ENCODE measurements around the gene ABCC11. TPM values are rescaled to one million over a fixed set of nuclear protein-coding genes. Genes with fewer than 3 reads are reported as not detected.
"Not testable (repeated sequence)": the region's sequence is repeated elsewhere in the genome, so short reads cannot be mapped to it uniquely, and the experiment has no call there.

The ABCC11 gene
- polyA plus RNA-seq, 5 donors, result 0.17 to 0.30 (median 0.23) TPM

DNA sequence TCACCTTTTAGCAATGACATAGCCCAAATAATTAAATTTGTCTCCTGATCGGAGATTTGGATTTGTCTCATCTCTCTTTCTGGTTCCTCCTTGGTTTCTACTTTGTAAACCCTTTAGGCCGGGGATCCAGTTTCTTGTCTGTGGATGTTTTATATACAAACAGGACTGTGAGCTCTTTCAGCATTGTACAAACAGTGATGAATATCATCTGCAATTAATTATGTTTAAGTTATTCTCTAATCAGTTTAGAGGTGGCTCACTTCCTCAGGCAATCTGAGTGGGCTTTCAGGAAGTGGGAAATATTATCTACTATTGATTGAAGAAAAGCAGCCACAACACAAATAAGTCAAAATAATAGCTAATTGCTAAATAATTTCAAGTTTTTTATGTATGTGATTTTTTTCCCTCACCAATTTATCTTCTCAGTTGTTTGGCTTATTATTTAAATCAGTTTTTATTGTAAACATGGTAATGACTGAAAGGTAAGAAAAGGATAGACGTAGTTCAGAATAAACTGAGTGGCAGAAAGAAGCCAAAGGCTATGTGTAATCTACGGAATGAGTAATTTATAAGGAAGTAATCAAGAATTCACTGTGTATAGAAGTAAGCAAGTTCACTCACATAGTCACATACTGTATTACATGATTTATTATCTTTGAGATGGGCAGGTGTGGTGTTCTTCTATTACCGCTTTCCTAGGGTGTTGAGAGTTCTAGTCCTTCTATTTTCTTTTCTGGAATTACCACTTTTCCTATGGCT is 3.4 kb upstream of the ABCC11 start:
- DNase-seq, result no peak

DNA sequence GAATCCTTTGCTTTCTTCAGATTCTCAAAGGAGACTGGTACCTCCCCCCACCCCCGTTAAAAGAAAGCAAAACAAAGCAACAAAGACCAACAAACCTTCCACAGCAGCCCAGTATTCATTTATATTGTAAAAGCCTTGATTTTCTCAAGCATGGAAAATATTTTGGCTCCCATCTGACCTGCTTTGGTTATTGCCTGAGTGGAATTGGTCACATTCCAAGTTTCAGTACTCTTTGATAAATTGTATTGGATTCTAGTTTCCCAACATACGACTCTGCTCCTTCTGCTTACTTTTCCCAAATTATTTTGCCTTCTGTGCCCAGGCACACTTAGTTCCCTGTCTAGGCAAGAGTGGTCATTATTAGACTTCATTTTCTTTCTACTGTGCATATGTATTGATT is 1.3 kb downstream of the ABCC11 start:
- DNase-seq, result no peak

DNA sequence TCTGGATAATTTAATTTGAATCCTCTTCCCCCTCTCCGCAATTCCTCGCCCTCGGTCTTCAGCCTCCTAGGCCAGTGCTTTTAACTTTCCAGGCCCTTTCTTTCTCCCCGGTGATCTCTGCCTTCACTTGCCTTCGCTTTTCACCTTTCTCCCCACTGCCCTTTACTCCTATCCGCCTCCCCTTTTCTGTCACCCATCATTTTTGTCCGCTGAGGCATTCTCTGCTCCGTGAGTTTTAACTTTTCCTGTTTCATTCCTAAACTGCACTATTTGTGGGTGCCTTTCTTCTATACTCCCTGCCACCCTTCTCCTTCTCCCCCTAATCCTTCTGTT is 2.5 kb downstream of the ABCC11 start:
- no peak for DNase-seq

DNA sequence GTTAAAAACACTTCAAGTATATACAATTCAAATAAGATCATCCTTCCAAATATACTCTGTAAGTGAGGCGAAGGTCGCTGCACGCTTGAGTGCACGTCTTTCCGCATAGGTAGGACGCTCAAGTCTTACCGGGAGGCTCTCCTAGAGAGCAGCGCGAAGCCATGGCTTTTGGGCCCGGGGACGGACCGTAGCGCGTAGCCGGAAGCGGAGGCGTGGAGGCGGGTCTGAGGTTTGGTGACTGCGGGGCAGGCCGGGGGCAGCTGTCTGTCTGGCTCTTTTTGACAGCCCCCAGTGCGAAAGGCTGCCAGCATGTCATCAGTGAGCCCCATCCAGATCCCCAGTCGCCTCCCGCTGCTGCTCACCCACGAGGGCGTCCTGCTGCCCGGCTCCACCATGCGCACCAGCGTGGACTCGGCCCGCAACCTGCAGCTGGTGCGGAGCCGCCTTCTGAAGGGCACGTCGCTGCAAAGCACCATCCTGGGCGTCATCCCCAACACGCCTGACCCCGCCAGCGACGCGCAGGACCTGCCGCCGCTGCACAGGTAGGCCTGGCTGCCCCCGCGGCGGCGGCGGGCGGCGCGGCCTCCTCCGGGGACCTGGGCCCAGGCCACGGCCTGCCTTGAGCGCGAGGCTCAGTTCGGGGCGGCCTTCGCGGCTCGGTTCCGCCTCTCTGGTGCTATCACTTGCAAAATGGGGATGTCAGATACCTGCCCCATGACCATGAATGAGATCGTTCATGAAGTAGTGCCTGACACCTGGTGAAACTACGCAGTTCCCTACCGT is 3.1 kb downstream of the ABCC11 start, which contains the start of gene LONP2:
TSS of gene LONP2 (plus strand) at position 221 of the 783 bp plus-strand sequence. CDS start at position 310, 89 bp downstream.
- peak; percentile 86 to 87 for DNase-seq

DNA sequence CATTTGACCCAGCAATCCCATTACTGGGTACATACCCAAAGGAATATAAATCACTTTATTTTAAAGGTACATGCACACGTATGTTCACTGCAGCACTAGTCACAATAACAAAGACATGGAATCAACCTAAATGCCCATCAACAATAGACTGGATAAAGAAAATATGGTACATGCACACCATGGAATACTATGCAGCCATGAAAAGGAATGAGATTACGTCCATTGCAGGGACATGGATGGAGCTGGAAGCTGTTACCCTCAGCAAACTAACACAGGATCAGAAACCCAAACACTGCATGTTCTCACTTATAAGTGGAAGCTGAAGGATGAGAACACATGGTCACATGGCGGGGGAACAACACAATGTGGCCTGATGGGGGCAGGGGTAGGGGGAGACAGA is 7.2 kb downstream of the ABCC11 start:
- not testable (repeated sequence) for DNase-seq

DNA sequence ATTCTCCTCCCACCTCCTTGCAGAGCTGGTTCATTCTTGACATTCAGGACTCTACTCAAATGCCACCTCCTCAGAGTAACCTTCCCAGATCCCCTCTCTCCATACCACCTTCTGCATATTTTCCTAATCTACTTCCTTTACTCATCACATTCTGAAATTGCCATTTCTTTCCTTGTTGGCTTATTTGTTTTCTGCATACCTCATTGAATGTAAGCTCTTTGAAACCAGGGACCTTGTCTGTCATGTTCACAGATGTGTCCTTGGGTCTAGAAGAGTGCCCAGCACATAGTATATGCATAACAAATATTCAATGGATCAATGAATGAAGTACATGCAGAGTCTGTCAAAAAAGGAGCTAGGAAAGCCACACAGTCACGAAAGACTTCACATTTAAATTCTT is 11.1 kb downstream of the ABCC11 start:
- DNase-seq, result no peak

DNA sequence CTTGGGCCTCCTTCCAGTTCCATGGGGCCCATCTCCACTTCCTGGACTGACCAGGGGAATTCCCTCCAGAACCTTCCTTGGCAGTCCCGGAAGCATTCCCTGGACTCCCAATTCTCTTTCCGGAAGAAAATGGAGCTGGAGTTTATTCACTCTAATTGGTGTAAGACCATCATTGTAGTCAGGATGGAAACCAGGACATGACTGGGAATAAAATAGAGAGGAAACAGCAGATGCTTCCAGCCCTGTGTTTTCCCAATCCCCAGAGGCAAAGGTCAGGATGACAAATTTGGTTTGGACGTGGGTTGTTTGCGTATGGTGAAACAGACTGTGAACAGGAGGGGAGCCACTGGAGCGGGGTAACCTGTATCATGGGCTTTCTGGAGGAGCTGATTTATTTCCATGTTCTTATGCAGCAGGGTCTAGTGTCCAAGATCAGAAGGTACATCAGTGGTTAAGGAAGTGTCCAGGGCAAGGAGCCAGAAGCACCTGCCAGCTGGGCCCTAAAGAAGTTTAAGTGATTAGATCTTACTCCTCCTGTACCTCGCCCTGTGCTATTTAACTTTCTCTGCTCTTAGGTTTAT is 11.7 kb downstream of the ABCC11 start:
- no peak for DNase-seq

DNA sequence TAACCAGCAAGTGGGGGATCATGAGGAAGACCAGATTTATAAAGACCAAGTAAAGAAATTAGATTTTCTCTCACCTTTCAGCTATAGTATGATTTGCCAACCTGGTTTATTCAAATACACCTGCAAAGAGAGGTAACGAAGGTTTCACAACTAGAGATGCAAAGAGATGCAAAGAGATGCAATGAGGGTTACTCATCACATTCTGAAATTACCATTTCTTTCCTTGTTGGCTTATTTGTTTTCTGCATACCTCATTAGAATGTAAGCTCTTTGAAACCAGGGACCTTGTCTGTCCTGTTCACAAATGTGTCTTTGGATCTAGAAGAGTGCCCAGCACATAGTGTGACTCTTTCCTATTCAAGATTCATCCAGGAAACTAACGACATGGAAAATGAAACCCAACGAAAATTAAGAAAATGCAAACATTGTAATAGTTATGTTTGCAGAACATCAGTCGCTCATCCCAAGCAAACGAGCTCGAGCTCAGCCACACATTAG is 12.2 kb downstream of the ABCC11 start:
- DNase-seq, result no peak

DNA sequence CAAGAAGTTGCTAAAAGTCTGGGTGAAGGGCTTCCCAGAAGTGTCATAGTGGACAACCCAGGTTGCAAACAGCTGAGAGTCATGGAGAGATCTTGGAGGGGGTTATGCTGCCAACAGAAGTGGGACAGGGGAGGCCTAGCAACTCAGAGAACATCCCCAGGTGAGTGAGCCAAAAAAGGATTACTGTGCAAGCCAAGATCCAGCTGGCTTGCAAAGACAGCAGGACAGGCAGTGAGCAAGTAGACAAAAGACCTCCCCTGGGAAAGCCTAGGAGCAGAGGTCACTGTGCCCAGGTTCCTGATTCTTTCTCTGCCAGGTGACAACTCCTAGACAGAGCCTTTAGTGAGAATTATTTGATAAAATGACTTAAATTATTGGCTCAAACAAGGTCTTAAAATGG is 12.7 kb downstream of the ABCC11 start:
- DNase-seq, result no peak

DNA sequence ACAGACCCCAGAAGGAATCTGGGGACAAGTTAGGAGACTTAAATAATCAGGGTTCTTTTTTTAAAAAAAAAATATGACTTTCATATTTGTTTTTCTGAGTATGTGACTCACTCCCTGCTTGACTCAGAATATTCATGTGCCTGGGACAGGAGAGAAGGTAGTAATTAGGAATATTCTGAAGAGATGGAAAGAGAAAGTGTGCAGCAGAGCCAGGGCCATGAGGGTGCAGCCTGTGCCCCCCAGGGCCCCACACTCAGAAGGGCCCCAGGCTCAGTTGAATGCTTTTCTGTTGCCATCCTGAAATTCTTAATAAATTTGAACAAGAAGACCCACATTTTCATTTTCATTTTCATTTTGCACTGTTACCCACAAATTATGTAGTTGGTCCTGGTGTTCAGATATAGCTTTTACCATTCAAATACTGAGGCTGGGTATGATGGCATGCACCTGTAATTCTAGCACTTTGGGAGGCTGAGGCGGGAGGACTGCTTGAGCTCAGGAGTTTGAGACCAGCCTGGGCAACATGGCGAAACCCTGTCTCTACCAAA is 14.8 kb downstream of the ABCC11 start:
- no peak for DNase-seq

DNA sequence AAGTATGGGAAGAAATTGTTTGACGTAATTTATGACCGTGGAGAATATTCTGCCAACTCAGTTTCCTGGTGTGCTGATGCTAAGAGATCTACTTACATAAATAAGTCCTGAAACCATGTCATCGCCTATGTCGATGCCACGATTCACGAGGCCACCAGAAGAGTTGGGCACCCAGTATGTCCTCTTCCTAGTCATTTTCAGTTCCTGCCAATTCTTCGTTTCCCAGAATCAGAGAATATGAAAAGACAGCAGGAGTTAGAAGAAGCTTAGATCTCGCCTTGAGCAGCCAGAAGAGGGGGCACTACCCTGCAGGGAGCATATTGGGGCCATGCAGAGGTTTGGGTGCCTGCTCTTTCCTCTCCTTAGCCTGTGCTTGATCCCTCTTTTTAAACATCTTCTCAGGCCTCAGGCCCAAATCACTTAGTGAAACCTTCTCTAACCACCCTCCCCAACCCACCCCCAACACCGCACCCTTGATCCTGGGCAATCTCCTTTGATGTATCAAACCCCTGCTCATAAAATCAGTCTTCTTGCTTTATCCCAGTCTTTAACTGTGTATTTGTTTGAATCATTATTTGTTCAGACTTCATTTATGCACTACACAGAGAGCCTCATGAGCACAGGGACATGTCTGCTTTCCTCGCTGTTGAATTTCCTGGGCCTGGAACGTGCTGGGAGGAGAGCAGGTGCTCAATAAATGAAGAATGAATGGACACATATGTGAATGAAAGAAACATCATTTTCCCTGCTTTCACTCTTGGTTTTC is 15.4 kb downstream of the ABCC11 start:
- no peak for DNase-seq

DNA sequence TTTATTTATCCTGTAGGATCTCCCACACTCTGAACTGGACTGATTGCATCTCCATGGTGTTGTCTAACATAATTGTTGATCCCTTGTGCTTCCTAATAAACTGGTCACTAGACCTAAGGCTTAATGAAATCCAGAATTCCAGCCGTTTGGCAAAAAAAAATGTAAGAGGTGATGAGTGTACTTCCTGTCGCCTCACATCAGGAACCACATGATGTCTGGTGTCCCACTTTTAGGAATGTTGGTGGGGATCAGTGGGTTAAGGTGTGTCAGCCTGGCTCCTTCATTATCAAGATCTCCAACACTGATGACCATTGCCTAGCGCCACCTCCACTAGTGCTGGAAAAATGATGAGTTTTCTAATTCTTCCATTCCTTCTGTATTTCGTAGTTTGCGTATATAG is 21.9 kb downstream of the ABCC11 start:
- no peak for DNase-seq

DNA sequence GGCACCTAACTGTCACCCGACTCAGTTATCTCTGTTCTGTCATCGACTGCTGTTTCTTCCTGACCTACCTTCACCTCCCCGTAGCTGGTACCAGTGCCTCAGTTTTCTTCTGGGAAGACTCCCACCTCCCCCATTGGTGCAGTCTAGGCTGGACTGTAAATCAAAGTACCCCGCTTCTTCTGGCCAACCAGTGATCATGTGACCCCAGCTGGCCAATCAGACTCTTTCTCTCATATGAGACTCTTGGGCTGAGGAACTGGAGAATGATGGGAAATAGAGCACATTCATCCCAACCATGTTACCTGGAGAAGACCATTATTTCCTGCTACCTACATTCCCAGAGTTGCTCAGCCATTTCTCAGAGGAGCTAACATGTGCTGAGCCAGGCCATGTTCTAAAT is 23.8 kb downstream of the ABCC11 start:
- DNase-seq, result no peak

DNA sequence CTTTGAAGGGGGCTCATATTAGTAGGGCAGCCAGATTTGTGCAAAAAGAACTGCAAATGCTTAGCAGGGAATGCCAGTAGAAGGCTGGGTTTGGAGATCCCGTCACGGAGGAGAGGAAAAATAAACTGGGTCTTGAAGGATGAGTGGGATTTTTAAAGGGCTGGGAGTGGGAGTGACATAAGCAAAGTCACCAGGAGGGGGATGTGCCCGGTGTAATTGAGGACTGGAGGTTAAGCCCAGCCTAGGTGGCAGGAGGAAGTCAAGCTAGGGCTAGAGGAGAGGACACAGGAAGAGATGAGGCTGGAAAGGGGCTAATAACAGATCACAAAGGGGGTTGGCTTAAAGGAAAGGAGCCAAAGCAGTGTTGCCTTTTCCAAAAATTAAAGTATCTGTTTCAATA is 26.4 kb downstream of the ABCC11 start:
- DNase-seq, result no peak

DNA sequence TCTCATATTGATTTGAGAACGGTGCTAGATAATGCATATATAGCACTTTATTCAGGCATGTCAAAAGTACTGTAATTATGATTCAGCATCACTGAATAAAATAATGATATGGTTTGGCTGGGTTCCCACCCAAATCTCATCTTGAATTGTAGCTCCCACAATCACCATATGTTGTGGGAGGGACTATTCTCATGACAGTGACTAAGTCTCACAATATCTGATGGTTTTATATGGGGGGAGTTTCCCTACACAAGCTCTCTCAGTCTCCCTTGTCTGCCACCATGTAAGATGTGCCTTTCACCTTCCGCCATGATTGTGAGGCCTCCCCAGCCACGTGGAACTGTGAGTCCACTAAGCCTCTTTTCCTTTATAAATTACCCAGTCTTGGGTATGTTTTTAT is 28.9 kb downstream of the ABCC11 start:
- DNase-seq, result no peak

DNA sequence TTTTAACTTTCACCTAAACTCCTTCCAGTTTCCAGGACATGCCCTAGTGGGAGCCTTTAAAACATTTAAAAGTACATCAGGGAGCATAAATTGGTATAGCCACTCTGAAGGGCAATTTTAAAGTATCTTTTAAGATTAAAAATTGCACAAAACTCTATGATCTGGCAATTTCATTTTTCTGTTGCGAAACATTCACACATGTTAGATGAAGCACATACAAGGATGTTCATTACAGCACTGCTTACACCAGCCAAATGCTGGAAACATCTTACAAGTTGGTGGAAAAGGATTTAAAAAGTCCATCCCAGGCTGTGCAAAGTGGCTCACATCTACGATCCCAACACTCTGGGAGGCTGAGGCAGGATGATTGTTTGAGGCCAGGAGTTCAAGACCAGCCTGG is 29.6 kb downstream of the ABCC11 start:
- no peak for DNase-seq

DNA sequence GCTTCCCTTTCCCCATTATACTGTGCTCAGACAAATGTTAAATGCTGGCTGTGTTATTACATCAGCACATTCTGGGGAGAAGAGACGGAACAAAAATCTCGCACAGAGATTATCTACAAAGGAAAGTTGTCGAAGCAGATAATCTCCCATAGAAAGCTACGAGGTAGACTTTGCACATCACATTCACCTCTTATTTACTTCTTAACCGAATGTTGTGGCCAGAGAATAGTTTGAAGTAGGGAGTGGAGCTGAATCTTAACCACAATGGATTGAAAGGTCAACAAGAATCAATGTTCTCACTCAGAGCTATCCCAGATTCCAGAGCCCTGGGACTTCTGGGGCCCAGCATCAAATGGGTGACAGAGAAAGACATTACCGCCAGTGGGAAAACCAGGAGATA is 31.6 kb downstream of the ABCC11 start:
- no peak for DNase-seq

DNA sequence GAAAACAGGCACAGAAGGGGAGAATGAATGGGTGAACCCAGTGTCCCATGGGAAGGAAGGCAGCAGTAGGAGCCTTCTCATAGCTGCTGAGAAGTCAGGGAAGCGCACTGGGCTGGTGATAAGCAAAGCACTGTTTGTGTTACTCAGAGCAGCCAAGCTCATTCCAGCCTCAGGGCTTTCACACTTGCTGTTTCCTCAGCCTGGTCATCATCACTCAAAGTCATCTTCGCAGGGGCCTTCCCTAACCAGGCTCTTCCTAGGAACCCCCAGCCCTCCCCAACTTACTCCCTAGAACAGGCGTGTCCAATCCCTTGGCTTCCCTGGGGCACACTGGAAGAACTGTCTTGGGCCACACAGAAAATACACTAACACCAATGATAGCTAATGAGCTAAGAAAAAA is 35.3 kb downstream of the ABCC11 start:
- DNase-seq, result no peak

DNA sequence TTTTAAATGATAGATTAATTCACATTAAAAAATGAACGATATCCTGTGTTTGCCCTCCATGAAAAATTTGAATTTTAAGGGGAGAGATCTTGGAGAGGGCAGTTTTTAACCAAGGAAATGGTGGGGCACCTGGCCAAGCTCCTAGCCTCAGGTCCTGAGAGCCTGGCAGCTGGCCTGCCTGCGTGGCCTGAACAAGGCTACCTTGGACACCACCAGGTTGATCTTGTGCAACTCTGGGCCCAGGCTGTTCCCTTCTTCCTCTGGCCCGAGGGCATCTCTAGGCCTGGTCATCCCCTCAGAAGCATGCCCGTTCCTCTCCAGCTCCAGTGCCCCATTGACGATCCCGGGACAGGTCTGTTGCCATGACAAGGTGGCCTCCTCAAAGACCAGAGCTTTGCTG is 36.6 kb downstream of the ABCC11 start:
- DNase-seq, result no peak

DNA sequence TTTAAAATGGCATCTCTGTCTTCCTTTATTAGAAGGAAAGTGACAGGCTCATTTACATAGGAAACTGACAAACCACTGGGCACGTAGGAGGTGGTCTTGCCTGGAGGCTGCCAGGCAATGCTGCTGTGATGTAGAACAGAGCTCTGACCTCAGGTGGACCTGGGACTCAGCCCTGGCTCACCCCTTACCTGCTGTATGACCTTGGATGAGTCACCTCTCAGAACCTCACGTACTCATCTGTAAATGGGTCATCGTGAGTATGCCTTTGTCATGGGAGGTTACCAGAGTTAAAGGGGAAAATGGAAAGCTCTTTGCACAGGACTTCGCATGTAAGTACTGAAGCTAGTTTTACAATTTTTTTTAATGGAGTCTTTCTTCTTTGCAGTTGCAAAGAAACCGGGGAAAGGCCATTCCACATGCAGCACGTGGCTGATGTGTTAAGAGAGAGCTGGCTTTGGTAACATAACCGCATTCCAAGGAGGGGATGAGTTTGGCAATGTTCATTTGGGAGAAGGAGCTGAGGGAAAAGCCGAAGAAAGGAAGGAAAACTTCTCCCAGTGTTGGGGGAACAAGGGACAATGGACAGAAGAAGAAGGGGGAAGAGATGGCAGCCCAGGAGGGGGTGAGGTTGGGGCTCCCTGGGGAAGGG is 40.6 kb downstream of the ABCC11 start:
- DNase-seq, result no peak

DNA sequence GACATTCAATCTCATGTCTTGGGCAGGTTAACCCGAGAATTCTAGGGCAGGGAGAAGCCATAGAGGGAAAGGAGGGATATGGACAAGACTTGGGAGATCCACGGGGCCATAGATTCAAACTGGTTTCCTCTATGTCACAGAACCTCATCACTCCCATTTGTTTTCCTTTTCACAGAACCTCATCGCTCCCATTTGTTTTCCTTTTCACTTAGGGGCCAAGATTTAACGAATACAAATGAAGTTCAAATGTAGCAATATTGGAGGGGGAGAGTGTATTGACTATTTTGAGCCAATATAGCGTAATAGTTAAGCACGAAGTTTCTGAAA is 42.6 kb downstream of the ABCC11 start:
- DNase-seq, result no peak
